Measurements from ENCODE around the gene CT45A9. TPM values are rescaled to one million over a fixed set of nuclear protein-coding genes. Genes with fewer than 3 reads are reported as not detected.

The CT45A9 gene
- total and polyA plus RNA-seq, 3 donors from 2014 or later: not detected

Other genes with a start within 250 kb of the CT45A9 start
- gene CT45A1, start 158.2 kb downstream of the CT45A9 start, total RNA-seq: 10 to 100 TPM in 1 of 2 donors, 1 to 10 TPM in 1; 6.6 to 11.9 TPM
- gene CT45A1, start 158.2 kb downstream of the CT45A9 start, polyA plus RNA-seq (ENCODE audit: insufficient read depth, low read depth, low replicate concordance): 8.3 TPM
- 10 to 100 TPM; 19.9 to 27.5 TPM for gene CT45A3, start 103.6 kb downstream of the CT45A9 start, total RNA-seq
- gene CT45A3, start 103.6 kb downstream of the CT45A9 start, polyA plus RNA-seq (ENCODE audit: insufficient read depth, low read depth, low replicate concordance): 20.7 TPM
- gene CT45A5, start 86.3 kb downstream of the CT45A9 start, total RNA-seq: 1 to 10 TPM; 6.2 to 8.1 TPM
- 6.7 TPM for gene CT45A5, start 86.3 kb downstream of the CT45A9 start, polyA plus RNA-seq (ENCODE audit: insufficient read depth, low read depth, low replicate concordance)
- not detected for gene CT45A6, start 69.0 kb downstream of the CT45A9 start, total RNA-seq
- not detected for gene CT45A6, start 69.0 kb downstream of the CT45A9 start, polyA plus RNA-seq (ENCODE audit: insufficient read depth, low read depth, low replicate concordance)
- gene CT45A2, start 51.8 kb downstream of the CT45A9 start, total RNA-seq: under 1 TPM in 1 of 2 donors, not detected in 1; 0.31 TPM
- 0.37 TPM for gene CT45A2, start 51.8 kb downstream of the CT45A9 start, polyA plus RNA-seq (ENCODE audit: insufficient read depth, low read depth, low replicate concordance)
- not detected for gene CT45A7, start 34.5 kb downstream of the CT45A9 start, total RNA-seq
- gene CT45A7, start 34.5 kb downstream of the CT45A9 start, polyA plus RNA-seq (ENCODE audit: insufficient read depth, low read depth, low replicate concordance): 0.83 TPM
- gene CT45A8, start 17.3 kb downstream of the CT45A9 start, total RNA-seq: under 1 TPM in 1 of 2 donors, not detected in 1; 0.31 TPM
- gene CT45A8, start 17.3 kb downstream of the CT45A9 start, polyA plus RNA-seq (ENCODE audit: insufficient read depth, low read depth, low replicate concordance): 0.37 TPM
- 10 to 100 TPM; 17.7 to 27.9 TPM for gene CT45A10, start 21.6 kb upstream of the CT45A9 start, total RNA-seq
- gene CT45A10, start 21.6 kb upstream of the CT45A9 start, polyA plus RNA-seq (ENCODE audit: insufficient read depth, low read depth, low replicate concordance): 10.0 TPM
- 1 to 10 TPM; 3.9 to 5.5 TPM for gene SAGE1, start 21.9 kb upstream of the CT45A9 start, total RNA-seq
- gene SAGE1, start 21.9 kb upstream of the CT45A9 start, polyA plus RNA-seq (ENCODE audit: insufficient read depth, low read depth, low replicate concordance): 5.3 TPM
- 10 to 100 TPM in 1 of 2 donors, 1 to 10 TPM in 1; 9.8 to 11.1 TPM for gene MMGT1, start 102.2 kb upstream of the CT45A9 start, total RNA-seq
- 8.8 TPM for gene MMGT1, start 102.2 kb upstream of the CT45A9 start, polyA plus RNA-seq (ENCODE audit: insufficient read depth, low read depth, low replicate concordance)
- gene SLC9A6, start 113.6 kb upstream of the CT45A9 start, total RNA-seq: 10 to 100 TPM; 18.3 to 19.9 TPM
- 13.0 TPM for gene SLC9A6, start 113.6 kb upstream of the CT45A9 start, polyA plus RNA-seq (ENCODE audit: insufficient read depth, low read depth, low replicate concordance)